Ishikawa (cell line): ENCODE results near the gene DAB1.
A peak's percentile ranks its signal among the peaks of the same experiment; 100 is the strongest.

Experiments
- CEBPB ChIP-seq: IDR thresholded peaks from 2 replicates; pipeline ENCODE4 v1.6.1; 2012
- CREB1 ChIP-seq: IDR thresholded peaks from 2 replicates; pipeline ENCODE4 v1.6.1; 2012; ENCODE audit warnings: low read depth
- EGR1 ChIP-seq: IDR thresholded peaks from 2 replicates; pipeline ENCODE4 v1.6.1; 2012
- EP300 ChIP-seq: IDR thresholded peaks from 2 replicates; pipeline ENCODE4 v1.6.1; 2012; ENCODE audit warnings: borderline replicate concordance
- FOXM1 ChIP-seq: IDR thresholded peaks from 2 replicates; pipeline ENCODE4 v1.6.1; 2012; ENCODE audit warnings: low read depth, borderline replicate concordance
- NFIC ChIP-seq: IDR thresholded peaks from 2 replicates; pipeline ENCODE4 v1.6.1; 2012
- RAD21 ChIP-seq: IDR thresholded peaks from 2 replicates; pipeline ENCODE4 v1.6.1; 2012; ENCODE audit warnings: low read depth
- TAF1 ChIP-seq: IDR thresholded peaks from 2 replicates; pipeline ENCODE4 v1.6.1; 2012; ENCODE audit warnings: low read depth, mild to moderate bottlenecking
- TCF12 ChIP-seq: IDR thresholded peaks from 2 replicates; pipeline ENCODE4 v1.6.1; 2012; ENCODE audit warnings: low read depth
- TEAD4 ChIP-seq: IDR thresholded peaks from 2 replicates; pipeline ENCODE4 v1.6.1; 2012
- YY1 ChIP-seq: IDR thresholded peaks from 2 replicates; pipeline ENCODE4 v1.6.1; 2012; ENCODE audit warnings: low read depth
- ZBTB7A ChIP-seq: IDR thresholded peaks from 2 replicates; pipeline ENCODE4 v1.6.1; 2012; ENCODE audit warnings: low read depth
- TF ChIP-seq, protein P1 (sequence below): IDR thresholded peaks from 2 replicates; pipeline ENCODE4 v1.6.1; 2012
- TF ChIP-seq, protein P2 (sequence below): IDR thresholded peaks from 2 replicates; pipeline ENCODE4 v1.6.1; 2012; ENCODE audit warnings: low read depth, mild to moderate bottlenecking
- TF ChIP-seq, protein P3 (sequence below): IDR thresholded peaks from 2 replicates; pipeline ENCODE4 v1.6.1; 2012

DAB1 gene

DNA sequence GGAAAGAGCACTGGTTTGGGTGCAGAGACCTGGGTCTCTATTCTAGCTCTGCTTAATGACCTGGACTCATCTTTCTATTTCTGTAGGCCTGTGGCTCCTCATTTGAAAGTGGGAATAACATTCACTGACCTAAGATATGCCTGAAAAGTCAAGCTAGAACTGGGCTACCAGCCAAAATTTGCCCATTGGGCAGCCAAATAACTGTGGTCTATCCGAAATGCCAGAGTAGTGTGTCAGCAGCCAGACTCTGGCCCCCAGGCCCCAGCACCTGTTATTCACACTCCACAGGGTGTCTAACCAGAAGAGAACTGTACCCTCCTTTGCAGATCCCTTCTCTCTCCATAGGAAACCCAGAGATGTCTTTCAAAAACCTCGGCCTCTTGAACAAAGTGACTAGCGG is 12.6 kb downstream of the DAB1 start:
- no peak for TF ChIP-seq ZBTB7A
- no peak for TF ChIP-seq EGR1
- no peak for TF ChIP-seq RAD21
- peak; percentile 36; the same call in 1 of the 2 replicates for TF ChIP-seq NFIC
- TF ChIP-seq TEAD4: peak; percentile 53
- 0 out of 2 replicates have a peak, but pooled peaks have one; percentile 21 for TF ChIP-seq TCF12
- no peak for TF ChIP-seq CREB1
- no peak for TF ChIP-seq YY1
- TF ChIP-seq, protein P1, sequence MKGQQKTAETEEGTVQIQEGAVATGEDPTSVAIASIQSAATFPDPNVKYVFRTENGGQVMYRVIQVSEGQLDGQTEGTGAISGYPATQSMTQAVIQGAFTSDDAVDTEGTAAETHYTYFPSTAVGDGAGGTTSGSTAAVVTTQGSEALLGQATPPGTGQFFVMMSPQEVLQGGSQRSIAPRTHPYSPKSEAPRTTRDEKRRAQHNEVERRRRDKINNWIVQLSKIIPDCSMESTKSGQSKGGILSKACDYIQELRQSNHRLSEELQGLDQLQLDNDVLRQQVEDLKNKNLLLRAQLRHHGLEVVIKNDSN: no peak
- TF ChIP-seq TAF1: no peak
- TF ChIP-seq, protein P2, sequence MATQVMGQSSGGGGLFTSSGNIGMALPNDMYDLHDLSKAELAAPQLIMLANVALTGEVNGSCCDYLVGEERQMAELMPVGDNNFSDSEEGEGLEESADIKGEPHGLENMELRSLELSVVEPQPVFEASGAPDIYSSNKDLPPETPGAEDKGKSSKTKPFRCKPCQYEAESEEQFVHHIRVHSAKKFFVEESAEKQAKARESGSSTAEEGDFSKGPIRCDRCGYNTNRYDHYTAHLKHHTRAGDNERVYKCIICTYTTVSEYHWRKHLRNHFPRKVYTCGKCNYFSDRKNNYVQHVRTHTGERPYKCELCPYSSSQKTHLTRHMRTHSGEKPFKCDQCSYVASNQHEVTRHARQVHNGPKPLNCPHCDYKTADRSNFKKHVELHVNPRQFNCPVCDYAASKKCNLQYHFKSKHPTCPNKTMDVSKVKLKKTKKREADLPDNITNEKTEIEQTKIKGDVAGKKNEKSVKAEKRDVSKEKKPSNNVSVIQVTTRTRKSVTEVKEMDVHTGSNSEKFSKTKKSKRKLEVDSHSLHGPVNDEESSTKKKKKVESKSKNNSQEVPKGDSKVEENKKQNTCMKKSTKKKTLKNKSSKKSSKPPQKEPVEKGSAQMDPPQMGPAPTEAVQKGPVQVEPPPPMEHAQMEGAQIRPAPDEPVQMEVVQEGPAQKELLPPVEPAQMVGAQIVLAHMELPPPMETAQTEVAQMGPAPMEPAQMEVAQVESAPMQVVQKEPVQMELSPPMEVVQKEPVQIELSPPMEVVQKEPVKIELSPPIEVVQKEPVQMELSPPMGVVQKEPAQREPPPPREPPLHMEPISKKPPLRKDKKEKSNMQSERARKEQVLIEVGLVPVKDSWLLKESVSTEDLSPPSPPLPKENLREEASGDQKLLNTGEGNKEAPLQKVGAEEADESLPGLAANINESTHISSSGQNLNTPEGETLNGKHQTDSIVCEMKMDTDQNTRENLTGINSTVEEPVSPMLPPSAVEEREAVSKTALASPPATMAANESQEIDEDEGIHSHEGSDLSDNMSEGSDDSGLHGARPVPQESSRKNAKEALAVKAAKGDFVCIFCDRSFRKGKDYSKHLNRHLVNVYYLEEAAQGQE: no peak
- TF ChIP-seq FOXM1: no peak
- TF ChIP-seq CEBPB: no peak
- TF ChIP-seq, protein P3, sequence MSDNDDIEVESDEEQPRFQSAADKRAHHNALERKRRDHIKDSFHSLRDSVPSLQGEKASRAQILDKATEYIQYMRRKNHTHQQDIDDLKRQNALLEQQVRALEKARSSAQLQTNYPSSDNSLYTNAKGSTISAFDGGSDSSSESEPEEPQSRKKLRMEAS: no peak
- TF ChIP-seq EP300: no peak

DNA sequence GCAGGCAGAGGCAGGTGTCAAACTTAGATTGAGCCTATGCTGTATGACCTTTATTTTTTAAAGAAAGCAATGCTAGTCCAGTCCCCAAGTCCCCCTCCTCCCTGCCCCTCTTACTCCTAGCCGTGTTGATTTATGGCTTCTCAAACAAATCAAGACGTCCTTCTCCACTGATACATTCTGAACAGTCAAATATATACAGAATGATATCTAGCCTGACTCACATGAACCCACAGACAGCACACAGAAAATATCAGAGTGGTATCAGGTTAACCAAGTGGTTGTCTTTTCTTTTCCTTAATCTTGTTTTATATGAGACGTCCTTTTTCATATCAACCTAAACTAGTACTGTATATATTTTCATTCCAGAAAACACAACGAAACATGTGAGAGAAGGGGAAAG is 13.4 kb downstream of the DAB1 start:
- TF ChIP-seq FOXM1 (no peak), CEBPB (no peak), TAF1 (no peak), EP300 (no peak), CREB1 (no peak), NFIC (no peak), TCF12 (no peak), YY1 (no peak), TEAD4 (no peak), ZBTB7A (no peak), RAD21 (no peak), EGR1 (no peak)
- TF ChIP-seq, protein P3: no peak
- TF ChIP-seq, protein P2: no peak
- TF ChIP-seq, protein P1: no peak

DNA sequence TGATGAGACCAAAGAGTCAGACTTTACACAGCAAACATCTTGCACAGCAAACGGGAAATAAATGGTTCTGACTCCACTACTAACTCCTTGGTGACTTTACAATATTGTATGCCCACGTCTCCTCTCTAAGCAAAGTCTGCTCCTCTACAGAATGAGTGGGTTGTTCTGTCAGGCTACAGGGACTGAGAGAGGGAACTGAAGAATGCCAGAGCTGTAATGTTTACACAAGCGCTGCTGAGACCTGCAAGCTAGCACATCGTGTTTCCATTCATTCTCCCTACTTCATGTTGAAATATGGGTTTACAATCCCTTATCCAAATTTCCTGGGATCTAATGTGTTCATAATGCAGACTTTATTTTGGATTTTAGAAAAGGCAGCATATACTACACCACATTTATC is 15.9 kb downstream of the DAB1 start:
- no peak for TF ChIP-seq TEAD4
- no peak for TF ChIP-seq CEBPB
- TF ChIP-seq YY1: no peak
- no peak for TF ChIP-seq EP300
- no peak for TF ChIP-seq EGR1
- TF ChIP-seq, protein P3: no peak
- TF ChIP-seq FOXM1: no peak
- TF ChIP-seq, protein P1: no peak
- no peak for TF ChIP-seq TCF12
- no peak for TF ChIP-seq TAF1

DNA sequence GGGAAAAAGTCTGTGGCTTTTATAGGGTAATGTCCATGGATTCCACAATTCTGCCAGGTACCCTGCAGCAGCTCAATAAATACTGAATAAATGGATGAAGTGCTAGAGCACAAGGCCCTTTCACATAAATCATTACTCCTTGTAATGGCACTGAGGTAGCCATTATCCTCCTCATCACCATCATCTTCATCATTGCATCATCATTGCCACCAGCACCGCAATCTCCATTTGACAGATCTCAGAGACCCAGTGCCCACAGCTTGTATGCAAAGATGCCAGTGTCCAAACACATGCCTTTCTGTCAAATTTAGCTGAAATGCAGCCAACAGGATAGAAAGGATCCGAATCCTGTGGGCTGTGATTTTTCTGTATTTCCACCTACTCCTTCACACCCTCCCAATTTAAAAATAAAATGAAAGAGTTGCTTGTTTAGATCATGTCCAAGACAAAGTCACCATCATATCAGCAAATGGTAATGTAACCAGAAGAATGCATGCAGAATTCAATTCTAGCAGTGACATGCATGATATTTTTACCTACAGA is 17.4 kb downstream of the DAB1 start:
- TF ChIP-seq ZBTB7A (no peak), TAF1 (no peak), FOXM1 (no peak), EP300 (no peak), NFIC (no peak), TCF12 (no peak), CEBPB (no peak), EGR1 (no peak), RAD21 (no peak), CREB1 (no peak), YY1 (no peak), TEAD4 (no peak)
- TF ChIP-seq, protein P1: no peak
- TF ChIP-seq, protein P2: no peak
- TF ChIP-seq, protein P3: no peak
